ENCODE data around the gene MLANA.

GRCh38 chr9:5871785-5872184 is 18.9 kb upstream of the MLANA start:
- TF ChIP-seq CTCF (IDR thresholded peaks at IDR 0.05) = no peak
- no peak for TF ChIP-seq ZFX (IDR thresholded peaks at IDR 0.05; ENCODE audit: borderline replicate concordance)
